GM18517 (cell line): ENCODE data around the gene IQGAP2.

Experiments
- ATAC-seq: cut with Tn5 transposase; IDR thresholded peaks from one replicate; pipeline ENCODE4 v1.9.1; 2021; ENCODE audit warnings: mild to moderate bottlenecking, moderate library complexity; ENCODE audit not compliant: unreplicated experiment

Gene IQGAP2

GRCh38 chr5:76449606-76450005, 46.5 kb downstream of the IQGAP2 start:
- no peak for ATAC-seq

GRCh38 chr5:76450054-76450453, 47.0 kb downstream of the IQGAP2 start:
- no peak for ATAC-seq

- ATAC-seq, result no peak
These were observed 48.1 kb downstream of the IQGAP2 start for GRCh38 chr5:76451031-76451701.

DNA sequence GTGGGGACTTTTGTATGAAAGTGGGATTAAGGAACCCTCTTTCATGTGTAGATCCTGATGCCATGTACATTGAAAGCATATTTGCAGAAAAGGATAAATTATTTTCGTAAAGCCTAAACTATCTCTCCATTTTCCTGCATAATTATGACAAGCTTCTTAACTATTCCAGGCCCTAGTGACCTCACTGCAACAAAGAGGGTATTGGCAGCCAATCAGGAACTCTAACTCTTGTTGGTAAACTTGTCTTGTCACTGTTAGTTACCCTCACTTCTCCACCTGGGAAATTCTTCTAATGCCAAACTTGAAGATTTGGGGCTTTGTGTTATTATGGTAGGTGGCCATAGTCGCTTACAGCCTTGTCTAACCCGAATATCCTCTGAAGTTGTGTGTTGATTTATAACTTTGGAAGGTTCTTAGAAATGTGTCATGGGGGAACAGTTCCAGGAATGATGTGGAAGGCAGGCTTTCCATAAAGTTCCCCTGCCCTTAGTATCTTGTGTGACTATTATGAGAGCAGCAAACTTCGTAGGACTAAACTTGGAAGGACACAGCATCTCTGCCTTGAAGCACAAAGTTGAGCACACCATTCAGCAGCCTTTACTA, 52.5 kb downstream of the IQGAP2 start:
- no peak for ATAC-seq

DNA sequence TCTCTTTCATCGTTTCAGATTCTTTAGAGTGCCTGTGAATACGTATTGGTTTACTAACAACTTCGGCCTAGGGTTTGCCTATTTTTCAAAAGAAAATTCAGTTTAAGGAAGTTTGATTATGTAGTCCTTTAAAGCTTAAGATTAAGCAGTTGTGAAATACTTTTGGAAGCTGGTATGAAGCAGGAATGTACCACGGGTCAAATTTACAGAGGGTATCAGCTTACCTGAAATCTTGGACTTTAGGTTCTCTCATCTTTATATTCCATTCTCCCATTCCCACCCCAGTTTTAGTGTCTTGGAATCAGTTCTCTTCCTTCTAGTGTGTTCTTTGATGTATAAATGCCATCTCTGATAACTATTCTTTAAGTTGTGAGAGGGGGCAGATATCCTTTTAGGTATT, 53.2 kb downstream of the IQGAP2 start:
- no peak for ATAC-seq

DNA sequence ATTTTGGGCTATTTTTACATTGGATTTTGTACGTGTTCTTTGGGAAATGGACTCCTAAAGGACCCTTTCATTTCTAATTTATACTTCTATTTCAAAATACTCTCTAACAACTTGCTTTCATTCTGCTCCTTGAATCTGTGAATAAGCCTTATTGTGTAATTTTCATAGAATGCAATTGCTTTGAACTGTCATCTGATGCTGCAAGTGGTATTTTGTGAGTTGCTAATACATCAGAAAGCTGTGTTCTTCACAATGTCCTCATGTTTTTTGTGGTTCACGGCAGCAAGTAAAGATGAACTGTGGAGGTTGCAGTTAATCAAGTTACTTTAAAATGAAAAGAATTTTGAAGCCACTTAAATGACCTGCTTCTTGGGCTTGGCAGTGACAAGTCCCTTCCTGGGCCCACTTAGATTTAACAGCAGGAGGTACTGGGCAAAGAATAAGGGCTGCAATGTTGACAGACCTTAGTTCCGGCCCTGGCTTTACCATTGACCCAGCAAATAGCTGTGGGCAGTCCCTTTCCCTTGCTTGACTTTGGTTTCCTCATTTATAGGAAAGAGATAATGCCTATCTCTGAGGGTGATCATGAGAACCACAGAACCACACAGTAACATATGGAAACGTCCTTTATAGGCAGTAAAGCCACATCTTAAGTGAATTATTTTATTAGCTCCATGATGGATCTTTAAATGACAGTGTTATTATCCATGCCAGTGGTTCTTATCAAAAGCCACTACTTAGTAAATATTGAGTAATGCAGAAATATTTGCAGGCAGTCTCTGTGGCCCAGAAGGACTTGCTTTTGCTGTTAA, 54.8 kb downstream of the IQGAP2 start:
- ATAC-seq, result no peak

DNA sequence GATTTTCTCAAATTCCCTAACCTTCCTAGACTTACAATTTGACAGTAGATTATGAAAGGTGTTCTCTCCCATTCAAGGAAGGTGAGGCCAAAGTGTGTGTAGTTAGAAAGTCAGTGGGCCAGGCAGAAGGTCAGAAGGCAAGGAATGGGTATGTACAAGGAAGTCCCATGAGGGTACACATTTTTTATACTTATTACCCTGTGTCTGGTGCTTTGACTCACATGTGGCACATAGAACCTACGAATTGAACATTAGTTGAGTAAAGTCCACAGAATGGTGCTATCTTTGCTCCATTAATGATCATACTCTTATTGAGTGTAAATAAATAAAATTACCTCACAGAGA, 55.4 kb downstream of the IQGAP2 start:
- no peak for ATAC-seq

DNA sequence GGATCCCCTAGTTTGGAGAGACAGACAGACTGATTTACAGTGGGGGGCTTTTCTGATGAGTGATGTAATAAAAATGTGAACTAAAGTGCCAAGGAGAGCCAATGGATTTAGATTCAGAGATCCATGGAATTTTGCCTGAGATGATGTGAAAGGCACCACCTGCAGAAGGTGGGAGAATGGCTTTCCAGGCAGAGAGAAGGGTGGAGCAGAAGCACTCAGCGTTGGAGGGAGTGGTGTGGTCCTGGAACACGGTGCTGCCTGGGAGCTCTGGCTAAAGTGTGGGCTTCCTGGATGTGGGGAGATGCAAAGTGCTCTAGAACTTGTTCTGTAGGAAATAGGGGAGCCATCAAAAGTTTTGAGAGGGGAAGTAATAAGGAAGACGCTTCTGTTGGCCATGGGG, 57.0 kb downstream of the IQGAP2 start:
- no peak for ATAC-seq

DNA sequence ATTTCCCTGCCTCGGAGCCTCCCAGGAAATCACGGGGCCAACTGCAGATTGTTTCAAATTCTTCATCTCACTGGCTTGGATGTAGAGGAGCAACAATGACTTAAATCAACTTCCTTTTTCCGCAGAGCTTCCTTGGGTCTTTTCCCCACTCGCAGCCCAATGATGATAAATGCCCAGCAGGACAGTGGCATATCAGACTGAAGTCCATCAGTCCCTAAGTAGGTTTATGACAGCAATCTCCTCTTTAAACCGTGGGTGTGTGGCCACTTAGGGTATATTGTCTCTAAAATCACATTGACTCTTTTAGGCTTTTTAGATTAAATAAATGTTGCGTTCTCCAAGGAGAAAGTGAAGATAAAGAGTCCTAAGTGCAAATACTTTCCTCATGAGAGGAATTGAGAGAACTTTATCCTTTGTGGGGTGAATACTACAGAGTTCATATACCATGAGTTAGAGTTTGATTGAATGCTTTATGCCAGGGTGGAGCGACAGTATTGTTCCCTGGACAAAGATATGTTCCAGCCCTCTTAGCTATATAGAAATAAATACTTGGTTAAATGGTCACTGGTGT, 59.1 kb downstream of the IQGAP2 start:
- no peak for ATAC-seq

GRCh38 chr5:76467216-76467615, 64.1 kb downstream of the IQGAP2 start:
- no peak for ATAC-seq

DNA sequence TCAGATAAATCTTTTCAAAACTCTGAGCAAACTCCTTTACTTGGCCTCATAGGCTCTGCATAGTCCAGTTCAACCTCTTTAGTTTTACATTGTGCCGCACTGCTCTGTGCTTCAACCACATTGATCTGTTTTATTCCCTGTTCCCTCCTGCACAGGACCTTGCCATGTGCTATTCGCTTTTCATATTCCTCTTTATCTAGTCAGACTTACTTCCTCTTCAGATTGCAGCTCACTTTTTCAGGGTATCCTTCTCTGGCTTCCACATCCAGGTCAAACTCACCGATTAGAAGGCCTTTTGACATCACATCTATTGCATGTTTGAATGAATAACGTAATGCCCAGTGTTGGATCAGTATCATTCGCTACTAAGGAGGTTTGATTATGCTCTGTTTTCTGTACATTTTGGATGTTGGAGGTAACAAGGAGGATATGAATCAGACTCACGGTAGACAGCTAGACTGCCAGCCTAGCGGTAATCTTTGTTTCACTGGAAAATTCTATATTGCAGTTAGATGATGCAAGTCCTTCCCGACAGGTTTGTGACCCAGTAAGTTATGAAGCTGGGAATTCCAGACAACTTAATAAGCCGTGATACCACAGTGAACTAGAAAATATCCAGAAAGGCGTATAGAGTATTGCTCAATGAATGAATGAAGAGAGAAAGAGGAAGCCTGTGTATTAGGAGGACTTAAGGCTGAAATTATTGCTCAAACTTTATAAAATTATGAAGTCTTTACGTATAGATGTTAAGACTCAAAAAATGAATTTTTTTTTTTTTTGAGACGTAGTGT, 65.7 kb downstream of the IQGAP2 start:
- no peak for ATAC-seq

- ATAC-seq, result no peak
These were observed 66.7 kb downstream of the IQGAP2 start for GRCh38 chr5:76469656-76470290.

- ATAC-seq, result no peak
These were observed 67.9 kb downstream of the IQGAP2 start for GRCh38 chr5:76470976-76471375.

DNA sequence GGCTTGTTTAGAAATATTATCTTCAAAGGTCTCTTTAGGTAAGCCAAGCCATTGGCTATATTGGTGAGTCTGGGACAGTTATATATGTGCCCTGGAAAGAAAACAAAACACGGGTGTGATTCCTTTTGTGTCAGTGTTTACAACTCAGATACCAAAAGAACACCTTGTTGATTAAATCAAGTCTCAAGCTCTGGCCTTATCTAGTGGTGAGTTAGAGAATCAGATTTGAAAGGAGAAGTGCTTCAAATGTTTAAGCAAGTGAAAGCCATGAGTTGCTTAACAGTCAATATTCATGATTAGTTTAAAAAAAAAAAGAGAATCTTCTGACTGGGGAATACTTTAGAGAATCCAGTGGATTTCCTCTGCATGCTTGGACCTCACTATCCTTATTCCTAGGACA, 68.3 kb downstream of the IQGAP2 start:
- no peak for ATAC-seq

DNA sequence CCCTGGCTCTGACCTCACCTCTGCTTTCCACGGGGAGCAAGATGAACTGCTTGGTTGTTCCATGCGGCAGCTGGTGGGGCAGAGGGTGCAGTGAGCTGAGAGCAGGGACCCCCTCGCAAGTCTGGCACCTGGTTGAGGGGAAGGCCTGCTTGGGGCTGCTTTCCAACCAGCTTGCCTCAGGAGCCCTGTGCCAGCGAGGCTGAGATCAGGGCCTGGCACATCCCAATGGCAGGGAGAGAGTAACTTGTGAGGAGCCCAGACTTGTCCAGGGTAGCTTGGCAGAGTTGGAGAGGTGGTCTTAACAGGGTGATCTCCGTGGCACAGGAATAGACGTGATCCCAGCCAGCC, 68.9 kb downstream of the IQGAP2 start:
- no peak for ATAC-seq

GRCh38 chr5:76472335-76473008, 69.4 kb downstream of the IQGAP2 start:
- no peak for ATAC-seq

DNA sequence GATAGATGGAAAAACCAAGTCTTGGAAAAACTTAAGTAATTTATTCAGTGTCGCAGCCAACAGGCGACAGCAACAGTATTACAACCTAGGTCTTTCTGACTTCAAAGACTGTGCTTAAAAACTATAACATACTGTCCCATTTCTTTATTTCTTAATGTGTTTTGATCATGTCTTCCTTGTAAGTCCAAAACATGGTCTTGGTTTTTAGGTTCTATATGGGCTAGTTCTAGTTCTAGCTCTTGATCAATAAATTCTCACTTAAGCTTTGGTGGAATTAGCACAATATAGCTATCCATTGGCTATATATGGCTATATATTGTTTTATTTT, 69.9 kb downstream of the IQGAP2 start:
- no peak for ATAC-seq

DNA sequence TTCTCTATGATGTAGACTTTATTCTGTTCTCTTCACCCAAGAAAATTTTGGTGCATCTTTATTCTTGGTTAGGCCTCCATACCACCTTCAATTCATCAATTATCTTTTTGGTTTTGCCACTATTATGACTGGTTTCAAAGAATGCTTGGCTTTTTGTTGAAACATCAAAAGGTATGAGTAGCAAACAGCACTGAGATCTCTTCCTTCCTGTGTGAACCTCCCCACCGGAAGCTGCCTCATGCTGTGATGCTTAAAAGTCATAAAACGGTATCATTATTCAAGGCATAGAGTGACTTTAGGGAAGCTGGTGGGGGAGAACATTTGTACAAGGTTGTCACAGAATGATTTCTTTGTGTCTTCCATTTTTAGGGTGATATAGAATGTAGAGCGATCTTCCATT, 70.6 kb downstream of the IQGAP2 start:
- no peak for ATAC-seq

- no peak for ATAC-seq
These were observed 71.3 kb downstream of the IQGAP2 start for GRCh38 chr5:76474377-76474776.

- no peak for ATAC-seq
These were observed 72.3 kb downstream of the IQGAP2 start for GRCh38 chr5:76475385-76475784.
